Subcutaneous adipose tissue (tissue), 4 donors: ENCODE results near the gene TJP3. TPM values are rescaled to one million over a fixed set of nuclear protein-coding genes. Genes with fewer than 3 reads are reported as not detected.

ENCODE experiments used
- total RNA-seq, 4 donors: library from RNA; depleted of rRNA; stranded (reverse); fragments of >200 nt; gene quantifications; one replicate each; pipeline ENCODE4 v1.1.0, GENCODE V29; 2016
- TF ChIP-seq, protein P1 (sequence below): fragments of 450-650 bp; IDR thresholded peaks from one replicate; pipeline ENCODE4 v1.5.1; 2016; ENCODE audit warnings: low read depth, mild to moderate bottlenecking, control low read depth, antibody characterized with exemption, moderate library complexity

TJP3 gene
- total RNA-seq, 4 donors from 2014 or later: 0.22 TPM; not detected in 3

DNA sequence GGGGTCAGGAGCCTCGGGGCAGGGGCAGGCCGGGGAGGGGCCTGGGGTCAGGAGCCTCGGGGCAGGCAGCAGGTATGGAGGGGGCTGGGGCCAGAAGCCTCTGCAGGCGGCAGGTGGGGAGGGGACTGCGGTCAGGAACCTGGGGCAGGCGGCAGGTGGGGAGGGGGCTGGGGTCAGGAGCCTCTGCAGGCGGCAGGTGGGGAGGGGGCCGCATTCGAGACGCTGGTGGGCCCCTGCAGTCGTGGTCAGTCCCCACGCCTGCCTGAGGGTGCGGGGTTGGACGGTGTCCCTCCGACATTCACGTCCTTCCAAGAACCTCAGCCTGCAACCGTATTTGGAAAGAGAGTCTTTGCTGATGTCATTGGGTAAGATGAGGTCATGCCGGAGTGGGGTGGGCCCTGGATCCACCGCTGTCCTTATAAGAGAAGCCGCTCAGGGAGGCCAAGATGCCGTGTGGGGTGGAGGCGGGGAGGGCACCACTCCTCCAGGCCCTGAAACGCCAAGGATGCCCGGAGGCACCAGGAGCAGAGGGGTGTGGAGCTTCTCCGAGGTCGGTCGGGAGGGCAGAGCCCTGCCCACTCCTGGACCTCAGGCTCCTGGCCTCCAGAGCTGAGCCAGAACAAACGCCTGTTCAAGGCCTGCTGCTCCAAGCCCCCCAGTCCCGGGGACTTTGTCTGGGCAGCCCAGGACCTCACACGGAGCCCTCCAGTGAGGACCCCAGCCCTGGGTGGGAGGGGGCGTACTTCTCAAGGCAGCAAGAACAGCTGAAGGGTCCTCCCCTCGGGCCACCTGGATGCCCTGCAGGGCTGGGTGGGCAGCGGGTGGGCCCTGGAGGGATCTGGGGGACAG is 38.0 kb upstream of the TJP3 start:
- TF ChIP-seq, protein P1, sequence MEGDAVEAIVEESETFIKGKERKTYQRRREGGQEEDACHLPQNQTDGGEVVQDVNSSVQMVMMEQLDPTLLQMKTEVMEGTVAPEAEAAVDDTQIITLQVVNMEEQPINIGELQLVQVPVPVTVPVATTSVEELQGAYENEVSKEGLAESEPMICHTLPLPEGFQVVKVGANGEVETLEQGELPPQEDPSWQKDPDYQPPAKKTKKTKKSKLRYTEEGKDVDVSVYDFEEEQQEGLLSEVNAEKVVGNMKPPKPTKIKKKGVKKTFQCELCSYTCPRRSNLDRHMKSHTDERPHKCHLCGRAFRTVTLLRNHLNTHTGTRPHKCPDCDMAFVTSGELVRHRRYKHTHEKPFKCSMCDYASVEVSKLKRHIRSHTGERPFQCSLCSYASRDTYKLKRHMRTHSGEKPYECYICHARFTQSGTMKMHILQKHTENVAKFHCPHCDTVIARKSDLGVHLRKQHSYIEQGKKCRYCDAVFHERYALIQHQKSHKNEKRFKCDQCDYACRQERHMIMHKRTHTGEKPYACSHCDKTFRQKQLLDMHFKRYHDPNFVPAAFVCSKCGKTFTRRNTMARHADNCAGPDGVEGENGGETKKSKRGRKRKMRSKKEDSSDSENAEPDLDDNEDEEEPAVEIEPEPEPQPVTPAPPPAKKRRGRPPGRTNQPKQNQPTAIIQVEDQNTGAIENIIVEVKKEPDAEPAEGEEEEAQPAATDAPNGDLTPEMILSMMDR: no peak

DNA sequence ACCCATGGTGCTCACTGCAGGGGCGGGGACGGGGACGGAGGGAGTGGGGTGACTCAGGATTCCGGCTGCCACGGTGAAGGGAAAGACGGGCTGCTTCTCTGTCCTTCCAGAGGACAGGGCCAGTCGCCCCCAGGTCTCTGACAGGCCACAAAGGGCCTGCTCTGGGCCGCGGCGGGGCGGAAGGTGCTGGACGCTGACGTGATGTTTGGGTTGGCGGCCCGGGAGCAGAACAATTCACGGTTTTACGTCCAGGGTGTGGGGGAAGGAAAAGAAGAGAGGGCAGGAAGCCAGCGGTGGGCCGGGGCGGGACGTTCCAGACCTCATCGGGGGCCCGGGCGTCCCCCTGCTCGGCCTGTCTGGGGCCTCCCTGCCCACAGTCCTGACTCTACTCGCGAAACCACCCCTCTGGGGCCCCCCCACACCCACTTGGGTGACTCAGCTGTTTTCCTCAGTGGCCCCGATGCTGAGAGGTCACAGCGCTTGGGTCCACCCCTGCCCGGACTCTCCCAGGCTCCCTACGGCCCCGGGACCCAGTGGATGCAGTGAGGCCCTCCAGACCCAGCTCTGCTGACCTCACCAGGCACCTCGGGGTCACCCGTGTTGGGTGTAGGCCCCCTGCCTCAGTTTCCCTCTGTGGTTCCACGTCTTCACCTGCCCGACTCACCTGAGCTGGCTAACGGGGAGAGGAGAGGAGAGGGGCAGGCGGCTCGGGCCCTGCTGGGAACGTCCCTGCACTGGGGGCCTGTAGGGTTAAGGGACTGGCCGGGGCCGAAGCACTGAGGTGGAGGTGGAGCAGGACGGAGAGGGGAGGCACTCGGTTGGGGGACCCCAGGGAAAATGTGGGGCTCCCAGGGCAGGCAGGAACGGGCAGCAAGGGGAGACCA is 37.1 kb upstream of the TJP3 start:
- TF ChIP-seq, protein P1: no peak

DNA sequence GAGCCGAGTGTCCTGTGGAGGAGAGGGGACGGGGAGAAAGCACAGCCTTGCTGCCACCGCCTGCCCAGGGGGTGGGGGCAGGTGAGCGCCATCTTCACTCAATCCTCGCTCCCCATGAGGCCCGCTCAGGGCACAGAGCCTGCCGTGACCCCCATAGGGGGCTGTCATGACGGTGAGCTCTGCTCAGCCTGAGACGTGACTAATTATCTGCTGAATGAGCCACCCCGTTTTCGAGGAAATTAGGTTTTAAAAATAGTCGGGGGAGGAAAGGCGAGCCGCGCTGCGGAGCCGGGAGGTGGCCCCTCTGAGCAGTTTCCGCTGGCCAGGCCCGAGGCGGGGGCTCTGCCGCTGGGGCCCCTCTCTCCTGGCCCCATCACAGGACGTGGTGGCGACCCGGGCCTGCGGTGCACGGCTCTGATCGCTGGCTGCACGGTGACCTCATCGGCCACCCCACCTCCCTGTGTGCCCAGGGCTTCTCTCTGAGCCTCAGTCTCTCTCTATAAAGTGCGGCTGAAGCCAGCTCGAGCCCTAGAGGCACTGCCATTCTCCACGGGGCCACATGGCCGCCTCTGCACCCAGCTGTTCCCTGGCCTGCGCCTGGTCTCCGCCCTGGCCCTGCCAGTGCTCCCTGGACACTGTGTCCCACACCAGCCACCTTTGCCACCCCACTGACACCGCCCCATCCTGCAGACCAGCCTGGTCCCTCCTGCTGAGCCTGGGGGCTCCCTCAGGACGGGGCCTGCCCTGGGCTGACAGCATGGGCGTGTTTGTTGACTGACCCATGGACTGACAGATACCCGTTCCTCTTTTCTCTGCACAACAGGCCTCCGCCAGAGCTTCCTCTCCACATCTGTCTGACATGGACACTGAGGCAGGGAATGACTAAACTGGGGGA is 36.3 kb upstream of the TJP3 start:
- TF ChIP-seq, protein P1: no peak

DNA sequence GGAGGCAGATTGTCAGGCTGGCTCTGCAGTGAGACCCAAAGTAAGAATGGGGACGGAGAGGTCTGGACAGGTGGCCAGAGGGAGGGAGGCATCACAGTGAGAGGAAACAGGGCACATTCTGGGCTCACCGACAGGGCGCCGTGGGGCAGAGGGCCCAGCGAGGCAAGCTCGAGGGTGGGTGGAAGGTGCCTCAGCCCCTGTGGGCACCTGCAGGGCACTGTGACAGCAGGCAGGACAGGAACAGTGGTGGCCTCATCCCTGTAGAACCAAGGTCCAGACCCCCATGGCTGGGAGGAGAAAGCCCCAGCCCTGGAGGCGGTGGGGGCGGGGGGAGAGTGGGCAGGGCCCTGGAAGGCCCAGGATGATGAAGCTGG is 35.6 kb upstream of the TJP3 start:
- TF ChIP-seq, protein P1: no peak

DNA sequence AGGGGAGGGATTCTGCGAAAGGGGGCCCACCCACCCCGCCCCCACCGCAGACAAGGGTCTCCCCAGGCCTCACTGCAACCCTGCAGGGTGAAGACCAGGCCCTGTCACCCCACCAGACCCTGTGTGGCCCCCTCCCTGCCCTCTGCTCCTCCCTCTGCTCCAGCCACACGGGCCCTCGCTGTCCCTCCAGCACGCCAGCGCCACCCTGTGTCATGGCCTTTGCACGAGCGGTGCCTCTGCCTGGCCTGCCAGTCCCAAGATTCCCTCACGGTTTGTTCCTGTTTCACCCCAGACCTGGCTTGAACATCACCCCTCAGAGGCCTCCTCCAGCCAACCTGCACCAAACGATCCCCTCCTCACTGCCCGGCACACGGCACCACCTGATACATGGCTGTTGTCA is 35.2 kb upstream of the TJP3 start:
- TF ChIP-seq, protein P1: no peak

DNA sequence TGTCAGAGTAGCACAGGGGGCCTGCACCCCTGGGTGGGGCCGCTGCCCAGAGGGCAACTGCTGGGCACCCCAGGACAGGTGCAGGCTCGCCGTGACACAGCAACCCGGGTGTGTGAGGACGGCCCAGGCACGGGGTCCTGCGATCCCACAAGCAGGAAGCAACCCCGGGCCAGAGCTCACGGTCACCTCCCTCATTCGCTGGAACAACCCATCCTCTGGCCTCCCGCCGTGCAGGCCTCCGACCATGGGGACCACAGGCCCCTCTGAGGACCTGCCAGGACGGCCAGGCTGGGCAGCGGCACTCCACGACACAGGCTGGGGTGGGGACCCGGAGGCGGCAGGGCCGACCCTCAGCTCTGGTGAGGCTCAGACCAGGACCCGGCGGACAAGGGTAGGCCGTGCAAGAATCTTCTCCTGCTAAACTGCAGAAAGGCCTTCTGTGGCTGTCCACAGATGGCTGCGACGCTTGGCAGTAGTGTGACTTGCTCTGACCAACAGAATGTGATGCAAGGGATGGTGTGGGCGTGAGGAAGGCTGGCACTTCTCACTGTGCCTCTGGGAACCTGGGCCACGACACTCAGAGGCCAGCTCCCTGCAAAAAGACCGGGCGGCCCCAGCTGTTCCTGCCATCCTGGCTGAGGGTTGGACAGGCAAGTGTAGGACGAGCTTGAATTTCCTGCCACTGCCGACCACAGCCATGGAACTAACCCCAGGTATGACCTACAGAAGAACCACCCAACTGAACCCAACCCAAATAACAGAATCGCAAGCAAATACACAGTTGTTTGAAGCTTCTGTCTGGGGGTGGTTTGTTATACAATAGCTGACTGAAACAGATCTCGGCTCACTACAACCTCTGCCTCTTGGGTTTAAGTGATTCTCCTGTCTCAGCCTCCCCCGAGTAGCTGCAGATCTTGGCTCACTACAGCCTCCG is 34.4 kb upstream of the TJP3 start:
- TF ChIP-seq, protein P1: no peak
